NCI-H82 treated with DMSO at 0.1 percent for 48 hours (cell line): ENCODE measurements around the gene UGT1A8.
"Not testable (repeated sequence)": the region's sequence is repeated elsewhere in the genome, so short reads cannot be mapped to it uniquely, and the experiment has no call there.

Source experiments
- DNase-seq: peaks from one replicate; lab custom pipeline; 2025; ENCODE audit not compliant: unreplicated experiment; lab: John Stamatoyannopoulos, UW

Gene UGT1A8

GRCh38 chr2:233617476-233617875 lies at the start of gene UGT1A8:
Gene UGT1A8 (plus strand): TSS chr2:233617633. CDS start chr2:233617708, 75 bp downstream.
- DNase-seq, result not testable (repeated sequence)

DNA sequence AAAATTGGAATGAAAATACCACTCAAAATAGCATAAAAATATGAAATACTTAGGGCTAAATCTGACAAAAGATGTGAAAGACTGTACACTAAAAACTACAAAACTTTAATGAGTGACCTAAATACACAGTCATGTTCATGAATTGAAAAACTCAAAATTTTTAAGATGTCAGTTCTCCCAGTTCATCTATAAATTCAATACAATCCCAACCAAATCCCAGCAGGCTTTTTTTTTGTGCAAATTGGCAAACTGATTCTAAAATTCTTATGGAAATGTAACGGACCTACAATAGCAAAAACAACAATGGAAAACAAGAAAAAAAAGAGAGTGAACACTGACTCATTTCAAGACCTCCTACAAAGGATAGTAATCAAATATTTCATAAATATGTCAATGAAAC lies 46.4 kb upstream of the UGT1A8 start:
- no peak for DNase-seq

GRCh38 chr2:233571462-233571861 lies 46.0 kb upstream of the UGT1A8 start:
- DNase-seq, result no peak

- DNase-seq, result no peak
Observed at GRCh38 chr2:233572468-233572867, 45.0 kb upstream of the UGT1A8 start.

- DNase-seq, result not testable (repeated sequence)
Observed at GRCh38 chr2:233577341-233577740, 40.1 kb upstream of the UGT1A8 start.

- not testable (repeated sequence) for DNase-seq
Observed at GRCh38 chr2:233583217-233583965, 34.0 kb upstream of the UGT1A8 start.

DNA sequence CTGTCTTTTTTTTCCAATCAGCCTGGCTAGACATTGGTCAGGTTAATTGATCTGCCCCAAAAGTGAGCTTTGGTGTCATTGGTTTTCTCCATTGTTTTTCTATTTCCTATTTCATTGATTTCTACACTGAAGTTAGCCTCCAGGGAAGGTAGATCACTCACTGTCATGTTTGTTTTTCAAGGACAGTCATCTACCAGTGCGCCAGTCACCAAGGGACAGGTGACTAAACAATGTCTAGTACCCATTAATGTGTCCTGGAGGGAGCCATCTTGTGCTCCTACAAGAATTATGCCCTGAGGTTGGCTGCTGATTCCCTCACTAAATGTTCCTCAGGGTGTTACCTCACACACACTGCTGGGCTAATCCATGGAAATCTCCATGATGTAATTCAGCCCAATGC lies 33.2 kb upstream of the UGT1A8 start:
- no peak for DNase-seq

- no peak for DNase-seq
Observed at GRCh38 chr2:233588400-233588799, 29.0 kb upstream of the UGT1A8 start.

GRCh38 chr2:233592706-233593105 lies 24.7 kb upstream of the UGT1A8 start:
- not testable (repeated sequence) for DNase-seq

DNA sequence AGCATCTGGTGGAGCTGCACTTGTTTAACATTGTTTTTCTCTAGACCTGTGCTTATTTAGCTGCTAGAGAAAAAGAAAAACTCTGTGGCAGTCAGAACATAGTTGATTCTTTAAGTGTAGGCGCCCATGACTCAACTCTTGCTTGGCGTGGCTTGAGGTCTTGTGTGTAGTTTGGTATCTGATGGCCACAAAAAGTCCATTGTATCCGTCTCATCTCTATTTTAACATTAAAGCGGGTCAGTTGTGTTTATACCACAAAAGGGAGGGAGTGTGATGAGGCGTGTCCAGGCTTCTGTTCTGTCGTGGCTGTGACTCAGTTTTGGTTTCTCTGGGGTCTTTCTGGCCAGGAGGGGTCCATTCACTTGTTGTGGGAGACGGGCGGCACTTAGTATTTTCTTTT lies 24.2 kb upstream of the UGT1A8 start:
- no peak for DNase-seq

- no peak for DNase-seq
Observed at GRCh38 chr2:233597522-233597921, 19.9 kb upstream of the UGT1A8 start.

DNA sequence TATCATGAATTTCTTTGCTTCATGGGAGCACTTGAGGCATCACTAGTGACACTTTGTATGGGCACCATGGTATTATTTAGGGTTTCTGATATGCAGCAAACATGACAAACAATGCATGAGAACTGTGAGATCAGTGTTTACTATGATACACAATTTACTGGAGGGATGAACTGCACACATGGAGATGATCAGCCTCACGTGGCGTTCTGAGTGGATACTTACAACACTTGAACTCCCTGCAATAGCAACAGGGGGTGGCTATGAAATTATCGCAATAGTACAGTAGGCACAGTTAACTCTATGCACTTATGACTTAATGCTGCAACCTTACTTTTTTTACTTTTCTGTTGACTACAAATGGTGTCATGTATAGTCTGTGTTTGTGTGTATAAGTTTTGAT lies 18.5 kb upstream of the UGT1A8 start:
- no peak for DNase-seq

DNA sequence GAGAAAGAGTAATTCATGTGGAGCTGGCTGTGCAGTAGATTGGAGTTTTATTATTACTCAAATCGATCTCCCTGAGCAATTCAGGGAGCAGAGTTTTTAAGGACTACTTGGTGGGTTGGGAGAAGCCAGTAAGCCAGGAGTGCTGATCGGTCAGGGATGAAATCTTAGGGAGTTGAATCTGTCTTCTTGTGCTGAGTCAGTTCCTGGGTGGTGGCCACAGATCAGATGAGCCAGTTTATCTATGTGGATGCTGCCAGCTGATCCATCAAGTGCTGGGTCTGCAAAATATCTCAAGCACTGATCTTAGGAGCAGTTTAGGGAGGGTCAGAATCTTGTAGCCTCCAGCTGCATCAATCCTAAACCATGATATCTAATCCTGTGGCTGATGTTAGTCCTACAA lies 17.0 kb upstream of the UGT1A8 start:
- no peak for DNase-seq

- DNase-seq, result no peak
Observed at GRCh38 chr2:233602076-233602475, 15.4 kb upstream of the UGT1A8 start.

- no peak for DNase-seq
Observed at GRCh38 chr2:233603520-233603919, 13.9 kb upstream of the UGT1A8 start.

DNA sequence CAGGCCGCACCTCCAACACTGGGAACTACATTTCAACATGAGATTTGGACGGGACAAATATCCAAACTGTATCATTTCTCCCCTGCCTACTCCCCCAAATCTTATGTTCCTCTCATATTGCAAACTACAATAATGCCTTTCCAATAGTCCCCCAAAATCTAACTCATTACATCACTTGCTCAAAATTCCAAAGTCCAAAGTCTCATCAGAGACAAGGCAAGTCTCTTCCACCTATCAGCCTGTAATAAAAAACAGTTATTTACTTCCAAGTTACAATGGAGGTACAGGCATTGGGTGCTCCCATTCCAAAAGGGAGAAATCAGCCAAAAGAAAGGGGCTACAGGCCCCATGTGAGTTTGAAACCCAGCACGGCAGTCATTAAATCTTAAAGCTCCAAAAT lies 12.6 kb upstream of the UGT1A8 start:
- no peak for DNase-seq

GRCh38 chr2:233605680-233606079 lies 11.8 kb upstream of the UGT1A8 start:
- no peak for DNase-seq

DNA sequence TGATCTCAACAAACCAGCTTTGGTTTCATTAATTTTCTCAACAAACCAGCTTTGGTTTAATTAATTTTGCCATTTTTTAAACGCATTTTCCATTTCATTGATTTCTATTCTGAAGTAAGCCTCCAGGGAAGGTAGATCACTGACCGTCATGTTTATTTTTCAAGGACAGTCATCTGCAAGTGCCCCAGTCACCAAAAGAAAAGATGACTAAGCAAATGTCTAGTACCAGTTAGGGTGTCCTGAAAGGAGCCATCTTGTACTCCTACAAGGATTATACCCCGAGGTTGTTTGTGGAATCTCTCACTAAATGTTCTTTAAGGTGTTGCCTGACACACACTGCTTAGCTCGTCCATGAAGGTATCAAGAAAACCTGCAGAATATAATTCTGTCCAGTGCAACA lies 6.1 kb upstream of the UGT1A8 start:
- no peak for DNase-seq

- no peak for DNase-seq
Observed at GRCh38 chr2:233620204-233620603, 2.8 kb downstream of the UGT1A8 start.

DNA sequence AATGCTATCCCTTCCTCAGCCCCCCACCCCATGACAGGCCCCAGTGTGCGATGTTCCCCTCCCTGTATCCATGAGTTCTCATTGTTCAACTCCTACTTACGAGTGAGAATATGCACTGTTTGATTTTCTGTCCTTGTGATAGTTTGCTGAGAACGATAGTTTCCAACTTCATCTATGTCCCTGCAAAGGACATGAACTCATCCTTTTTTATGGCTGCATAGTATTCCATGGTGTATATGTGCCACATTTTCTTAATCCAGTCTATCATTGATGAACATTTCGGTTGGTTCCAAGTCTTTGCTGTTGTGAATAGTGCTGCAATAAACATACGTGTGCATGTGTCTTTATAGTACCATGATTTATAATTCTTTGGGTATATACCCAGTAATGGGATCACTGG lies 4.4 kb downstream of the UGT1A8 start:
- not testable (repeated sequence) for DNase-seq

DNA sequence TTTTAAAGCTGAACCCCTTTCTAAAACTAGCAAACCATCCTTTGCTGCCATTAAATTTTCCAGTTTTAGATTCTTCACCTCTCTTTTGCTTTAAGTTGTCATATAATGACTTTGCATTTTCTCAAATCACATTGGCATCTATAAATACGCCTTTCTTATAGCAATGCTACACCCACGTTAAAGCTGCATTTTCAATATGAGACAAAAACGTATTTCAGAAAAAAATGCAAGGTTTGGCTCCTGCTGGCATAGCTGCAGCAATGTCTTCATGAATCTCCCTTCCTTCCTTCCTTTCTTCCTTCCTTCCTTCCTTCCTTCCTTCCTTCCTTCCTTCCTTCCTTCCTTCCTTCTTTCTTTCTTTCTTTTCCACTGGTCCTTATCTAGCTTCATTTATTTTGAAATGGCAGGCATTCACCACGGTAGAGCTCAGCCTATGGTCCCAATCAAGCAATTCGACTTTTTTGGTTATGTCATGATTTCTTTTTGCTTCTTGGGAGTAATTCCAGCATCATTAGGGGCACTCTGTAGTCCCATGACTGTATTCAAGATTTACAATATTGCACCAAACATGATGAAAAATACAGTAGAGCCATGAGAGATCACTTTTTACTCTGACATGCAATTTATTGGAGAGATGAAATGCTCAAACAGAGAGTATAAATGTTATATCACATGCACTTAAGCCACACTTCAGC lies 10.0 kb downstream of the UGT1A8 start:
- DNase-seq, result no peak

- not testable (repeated sequence) for DNase-seq
Observed at GRCh38 chr2:233636306-233636705, 18.9 kb downstream of the UGT1A8 start, which contains the start of gene UGT1A10. Gene UGT1A10 (plus strand): TSS chr2:233636448. CDS start chr2:233636523, 75 bp downstream.
